ENCODE measurements around the gene CHRNA1. TPM values are rescaled to one million over a fixed set of nuclear protein-coding genes. Genes with fewer than 3 reads are reported as not detected.
A peak's percentile ranks its signal among the peaks of the same experiment; 100 is the strongest.

Gene CHRNA1
- polyA plus RNA-seq, 1 donor from 2014 or later = not detected

- no peak overlapping the region for H3K4me3 ChIP-seq (ENCODE audit: low read length)
- H3F3A ChIP-seq (ENCODE audit: insufficient read depth, low read length, poor library complexity, severe bottlenecking) = no peaks in the 10 kb centered on the region
- TF ChIP-seq EZH2 (IDR thresholded peaks at IDR 0.05; ENCODE audit: borderline replicate concordance, insufficient read depth, low read length, poor library complexity, severe bottlenecking) (no peak), CTCF (IDR thresholded peaks at IDR 0.05; ENCODE audit: poor library complexity, severe bottlenecking) (no peak), REST (IDR thresholded peaks at IDR 0.05; ENCODE audit: borderline replicate concordance) (no peak), RAD21 (conservative IDR thresholded peaks at IDR 0.05) (no peak), TAF1 (IDR thresholded peaks at IDR 0.05; ENCODE audit: low read depth) (no peak), EP300 (conservative IDR thresholded peaks at IDR 0.05; ENCODE audit: poor library complexity, severe bottlenecking) (no peak), SMC3 (conservative IDR thresholded peaks at IDR 0.05; ENCODE audit: poor library complexity) (no peak), POLR2AphosphoS5 (IDR thresholded peaks at IDR 0.05) (no peak), MXI1 (conservative IDR thresholded peaks at IDR 0.05; ENCODE audit: poor library complexity, severe bottlenecking) (no peak)
- no peaks in the 10 kb centered on the region for H4K20me1 ChIP-seq (ENCODE audit: insufficient read depth)
- no peaks in the 10 kb centered on the region for H3K9me2 ChIP-seq (ENCODE audit: insufficient read depth, low read length)
- H2AFZ ChIP-seq (ENCODE audit: low read depth, low read length) = no peak overlapping the region
- peaks cover 22% of the 10 kb centered on the region for H3K27me3 ChIP-seq (ENCODE audit: insufficient read depth, low read depth, low read length)
- H3K79me2 ChIP-seq (replicated peaks; ENCODE audit: insufficient read depth, low read length) = no peaks in the 10 kb centered on the region
- H3K9me3 ChIP-seq (ENCODE audit: low read length) = no peaks in the 10 kb centered on the region
- no peak overlapping the region for H3K27ac ChIP-seq (ENCODE audit: low read length)
- H3K4me2 ChIP-seq (ENCODE audit: low read length) = no peak overlapping the region
- no peaks in the 10 kb centered on the region for H3K36me3 ChIP-seq (ENCODE audit: insufficient read depth, low read length)
- no peak overlapping the region for H3K9ac ChIP-seq (ENCODE audit: low read length)
These were observed 33.6 kb downstream of the CHRNA1 start for GRCh38 chr2:174730698-174731018.

DNA sequence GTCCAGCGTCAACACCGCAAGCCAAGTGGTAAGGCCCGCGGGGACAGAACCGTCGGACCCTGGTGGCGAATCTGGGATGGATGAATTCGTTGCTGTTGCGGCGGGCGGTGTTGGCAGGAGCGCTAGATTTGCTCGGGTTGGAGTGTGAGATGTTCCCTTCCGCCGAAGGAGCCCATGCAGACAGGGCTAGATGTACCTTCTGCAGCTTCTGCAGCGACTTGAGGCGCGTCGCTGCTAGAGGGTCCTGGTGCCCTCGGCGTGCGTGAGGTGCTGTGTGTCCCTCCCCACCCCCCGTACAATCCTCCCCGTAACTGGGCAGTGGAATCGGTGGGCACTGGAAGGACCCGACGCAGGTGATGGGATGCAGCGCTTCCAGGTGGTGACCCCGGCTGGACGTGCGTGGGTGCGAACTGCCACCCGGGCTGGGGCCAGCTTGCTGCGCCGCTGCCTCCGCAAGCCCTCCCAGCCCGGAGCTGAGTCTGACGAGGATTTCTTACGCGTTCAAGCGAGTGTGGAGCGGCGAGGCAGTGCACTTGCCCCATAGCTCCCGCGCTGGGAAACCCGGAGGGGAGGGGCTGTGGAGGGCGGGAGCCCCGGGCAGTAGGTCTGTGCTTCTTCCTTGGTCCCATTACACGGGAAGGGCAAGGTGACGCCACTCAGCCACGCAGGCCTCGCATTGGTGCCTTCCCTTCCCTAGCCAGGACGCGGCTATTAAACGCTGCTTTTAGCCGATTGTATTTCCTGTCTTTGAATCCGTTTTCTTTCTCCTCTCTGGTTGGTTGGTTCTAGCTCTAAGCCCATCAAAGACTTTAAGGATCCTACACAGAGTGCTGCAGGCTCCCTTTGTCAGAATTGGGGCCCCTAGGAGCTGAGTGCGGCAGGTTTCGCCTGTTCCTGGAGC is 34.2 kb downstream of the CHRNA1 start:
- Histone ChIP-seq H2AFZ (ENCODE audit: low read depth, low read length) (no peak overlapping the region), H3K9ac (ENCODE audit: low read length) (no peak overlapping the region), H3K27me3 (ENCODE audit: insufficient read depth, low read depth, low read length) (peaks cover 22% of the 10 kb centered on the region), H4K20me1 (ENCODE audit: insufficient read depth) (no peaks in the 10 kb centered on the region), H3K4me2 (ENCODE audit: low read length) (no peak overlapping the region), H3F3A (ENCODE audit: insufficient read depth, low read length, poor library complexity, severe bottlenecking) (no peaks in the 10 kb centered on the region), H3K4me3 (ENCODE audit: low read length) (peak overlapping the region; percentile 61), H3K9me3 (ENCODE audit: low read length) (no peaks in the 10 kb centered on the region), H3K9me2 (ENCODE audit: insufficient read depth, low read length) (no peaks in the 10 kb centered on the region), H3K27ac (ENCODE audit: low read length) (no peak overlapping the region), H3K79me2 (replicated peaks; ENCODE audit: insufficient read depth, low read length) (no peaks in the 10 kb centered on the region), H3K36me3 (ENCODE audit: insufficient read depth, low read length) (no peaks in the 10 kb centered on the region)
- no peak for TF ChIP-seq SMC3 (conservative IDR thresholded peaks at IDR 0.05; ENCODE audit: poor library complexity)
- no peak for TF ChIP-seq CTCF (IDR thresholded peaks at IDR 0.05; ENCODE audit: poor library complexity, severe bottlenecking)
- no peak for TF ChIP-seq POLR2AphosphoS5 (IDR thresholded peaks at IDR 0.05)
- TF ChIP-seq EP300 (conservative IDR thresholded peaks at IDR 0.05; ENCODE audit: poor library complexity, severe bottlenecking) = no peak
- no peak for TF ChIP-seq REST (IDR thresholded peaks at IDR 0.05; ENCODE audit: borderline replicate concordance)
- TF ChIP-seq RAD21 (conservative IDR thresholded peaks at IDR 0.05) = no peak
- no peak for TF ChIP-seq TAF1 (IDR thresholded peaks at IDR 0.05; ENCODE audit: low read depth)
- no peak for TF ChIP-seq EZH2 (IDR thresholded peaks at IDR 0.05; ENCODE audit: borderline replicate concordance, insufficient read depth, low read length, poor library complexity, severe bottlenecking)
- TF ChIP-seq MXI1 (conservative IDR thresholded peaks at IDR 0.05; ENCODE audit: poor library complexity, severe bottlenecking) = no peak

Data from neural cell (in vitro differentiated cells).